HEK293 (cell line): ENCODE results near the gene ATP10D.

Experiments
- GLIS1 ChIP-seq: fragments of 450-650 bp; formaldehyde crosslinking; IDR thresholded peaks from 2 replicates; pipeline ENCODE4 v1.5.1; 2016; ENCODE audit warnings: missing biosample characterization, missing genetic modification characterization
- ZBTB7A ChIP-seq: fragments of 450-650 bp; formaldehyde crosslinking; IDR thresholded peaks from 2 replicates; pipeline ENCODE4 v1.5.1; 2016; ENCODE audit warnings: low read depth, missing biosample characterization, missing genetic modification characterization
- ZFP3 ChIP-seq: fragments of 450-650 bp; formaldehyde crosslinking; IDR thresholded peaks from 2 replicates; pipeline ENCODE4 v1.5.1; 2016; ENCODE audit warnings: low read depth, missing biosample characterization, missing genetic modification characterization
- ZFP37 ChIP-seq: fragments of 450-650 bp; formaldehyde crosslinking; IDR thresholded peaks from 2 replicates; pipeline ENCODE4 v1.5.1; 2016; ENCODE audit warnings: missing biosample characterization, missing genetic modification characterization
- ZNF10 ChIP-seq: fragments of 450-650 bp; formaldehyde crosslinking; IDR thresholded peaks from 2 replicates; pipeline ENCODE4 v1.5.1; 2017; ENCODE audit warnings: missing biosample characterization, missing genetic modification characterization
- ZNF530 ChIP-seq: fragments of 450-650 bp; formaldehyde crosslinking; IDR thresholded peaks from 2 replicates; pipeline ENCODE4 v1.5.1; 2016; ENCODE audit warnings: low read depth, missing biosample characterization, missing genetic modification characterization
- ZNF571 ChIP-seq: fragments of 450-650 bp; formaldehyde crosslinking; IDR thresholded peaks from 2 replicates; pipeline ENCODE4 v1.5.0; 2017; ENCODE audit warnings: missing biosample characterization, missing genetic modification characterization
- TF ChIP-seq, protein P1 (sequence below): fragments of 450-650 bp; formaldehyde crosslinking; IDR thresholded peaks from 2 replicates; pipeline ENCODE4 v1.5.1; 2016; ENCODE audit warnings: missing biosample characterization, missing genetic modification characterization
- TF ChIP-seq, protein P2 (sequence below): fragments of 450-650 bp; formaldehyde crosslinking; IDR thresholded peaks from 2 replicates; pipeline ENCODE4 v1.5.1; 2016; ENCODE audit warnings: missing biosample characterization, missing genetic modification characterization
- TF ChIP-seq, protein P3 (sequence below): fragments of 450-650 bp; formaldehyde crosslinking; IDR thresholded peaks from 2 replicates; pipeline ENCODE4 v1.5.1; 2016; ENCODE audit warnings: missing biosample characterization, missing genetic modification characterization

DNA sequence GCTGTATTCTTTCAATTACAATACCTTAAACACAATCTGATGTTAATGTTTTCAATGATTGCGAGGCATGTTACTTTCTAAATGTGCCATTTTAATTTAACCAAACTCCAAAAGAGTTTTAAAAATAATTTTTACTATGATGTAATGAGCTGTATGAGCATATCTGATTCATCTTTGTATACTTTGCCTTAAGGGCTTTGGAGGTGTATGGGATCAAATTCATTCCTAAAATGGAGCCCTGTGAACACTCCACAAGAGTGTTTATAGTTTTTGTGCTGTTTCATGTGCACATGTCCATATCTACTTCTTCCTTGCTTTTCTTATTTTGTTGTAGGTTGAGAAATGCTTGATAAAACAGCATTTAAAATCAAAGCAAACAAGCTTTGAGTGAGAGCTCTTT lies 82.4 kb downstream of the ATP10D start:
- TF ChIP-seq ZNF10 (tag by site-specific recombination) = no peak
- no peak for TF ChIP-seq GLIS1
- TF ChIP-seq, protein P1, sequence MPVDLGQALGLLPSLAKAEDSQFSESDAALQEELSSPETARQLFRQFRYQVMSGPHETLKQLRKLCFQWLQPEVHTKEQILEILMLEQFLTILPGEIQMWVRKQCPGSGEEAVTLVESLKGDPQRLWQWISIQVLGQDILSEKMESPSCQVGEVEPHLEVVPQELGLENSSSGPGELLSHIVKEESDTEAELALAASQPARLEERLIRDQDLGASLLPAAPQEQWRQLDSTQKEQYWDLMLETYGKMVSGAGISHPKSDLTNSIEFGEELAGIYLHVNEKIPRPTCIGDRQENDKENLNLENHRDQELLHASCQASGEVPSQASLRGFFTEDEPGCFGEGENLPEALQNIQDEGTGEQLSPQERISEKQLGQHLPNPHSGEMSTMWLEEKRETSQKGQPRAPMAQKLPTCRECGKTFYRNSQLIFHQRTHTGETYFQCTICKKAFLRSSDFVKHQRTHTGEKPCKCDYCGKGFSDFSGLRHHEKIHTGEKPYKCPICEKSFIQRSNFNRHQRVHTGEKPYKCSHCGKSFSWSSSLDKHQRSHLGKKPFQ (tag by site-specific recombination) = no peak
- TF ChIP-seq ZFP3 = no peak
- no peak for TF ChIP-seq ZNF571 (tag by site-specific recombination)
- no peak for TF ChIP-seq ZNF530 (tag by site-specific recombination)
- TF ChIP-seq, protein P2, sequence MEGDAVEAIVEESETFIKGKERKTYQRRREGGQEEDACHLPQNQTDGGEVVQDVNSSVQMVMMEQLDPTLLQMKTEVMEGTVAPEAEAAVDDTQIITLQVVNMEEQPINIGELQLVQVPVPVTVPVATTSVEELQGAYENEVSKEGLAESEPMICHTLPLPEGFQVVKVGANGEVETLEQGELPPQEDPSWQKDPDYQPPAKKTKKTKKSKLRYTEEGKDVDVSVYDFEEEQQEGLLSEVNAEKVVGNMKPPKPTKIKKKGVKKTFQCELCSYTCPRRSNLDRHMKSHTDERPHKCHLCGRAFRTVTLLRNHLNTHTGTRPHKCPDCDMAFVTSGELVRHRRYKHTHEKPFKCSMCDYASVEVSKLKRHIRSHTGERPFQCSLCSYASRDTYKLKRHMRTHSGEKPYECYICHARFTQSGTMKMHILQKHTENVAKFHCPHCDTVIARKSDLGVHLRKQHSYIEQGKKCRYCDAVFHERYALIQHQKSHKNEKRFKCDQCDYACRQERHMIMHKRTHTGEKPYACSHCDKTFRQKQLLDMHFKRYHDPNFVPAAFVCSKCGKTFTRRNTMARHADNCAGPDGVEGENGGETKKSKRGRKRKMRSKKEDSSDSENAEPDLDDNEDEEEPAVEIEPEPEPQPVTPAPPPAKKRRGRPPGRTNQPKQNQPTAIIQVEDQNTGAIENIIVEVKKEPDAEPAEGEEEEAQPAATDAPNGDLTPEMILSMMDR (tag by site-specific recombination) = no peak
- no peak for TF ChIP-seq ZBTB7A (tag by site-specific recombination)
- TF ChIP-seq ZFP37 (tag by site-specific recombination) = no peak
- TF ChIP-seq, protein P3, sequence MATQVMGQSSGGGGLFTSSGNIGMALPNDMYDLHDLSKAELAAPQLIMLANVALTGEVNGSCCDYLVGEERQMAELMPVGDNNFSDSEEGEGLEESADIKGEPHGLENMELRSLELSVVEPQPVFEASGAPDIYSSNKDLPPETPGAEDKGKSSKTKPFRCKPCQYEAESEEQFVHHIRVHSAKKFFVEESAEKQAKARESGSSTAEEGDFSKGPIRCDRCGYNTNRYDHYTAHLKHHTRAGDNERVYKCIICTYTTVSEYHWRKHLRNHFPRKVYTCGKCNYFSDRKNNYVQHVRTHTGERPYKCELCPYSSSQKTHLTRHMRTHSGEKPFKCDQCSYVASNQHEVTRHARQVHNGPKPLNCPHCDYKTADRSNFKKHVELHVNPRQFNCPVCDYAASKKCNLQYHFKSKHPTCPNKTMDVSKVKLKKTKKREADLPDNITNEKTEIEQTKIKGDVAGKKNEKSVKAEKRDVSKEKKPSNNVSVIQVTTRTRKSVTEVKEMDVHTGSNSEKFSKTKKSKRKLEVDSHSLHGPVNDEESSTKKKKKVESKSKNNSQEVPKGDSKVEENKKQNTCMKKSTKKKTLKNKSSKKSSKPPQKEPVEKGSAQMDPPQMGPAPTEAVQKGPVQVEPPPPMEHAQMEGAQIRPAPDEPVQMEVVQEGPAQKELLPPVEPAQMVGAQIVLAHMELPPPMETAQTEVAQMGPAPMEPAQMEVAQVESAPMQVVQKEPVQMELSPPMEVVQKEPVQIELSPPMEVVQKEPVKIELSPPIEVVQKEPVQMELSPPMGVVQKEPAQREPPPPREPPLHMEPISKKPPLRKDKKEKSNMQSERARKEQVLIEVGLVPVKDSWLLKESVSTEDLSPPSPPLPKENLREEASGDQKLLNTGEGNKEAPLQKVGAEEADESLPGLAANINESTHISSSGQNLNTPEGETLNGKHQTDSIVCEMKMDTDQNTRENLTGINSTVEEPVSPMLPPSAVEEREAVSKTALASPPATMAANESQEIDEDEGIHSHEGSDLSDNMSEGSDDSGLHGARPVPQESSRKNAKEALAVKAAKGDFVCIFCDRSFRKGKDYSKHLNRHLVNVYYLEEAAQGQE = no peak
